ENCODE results near the gene LRRC45. TPM values are rescaled to one million over a fixed set of nuclear protein-coding genes. Genes with fewer than 3 reads are reported as not detected.

The LRRC45 gene
- total RNA-seq, 4 donors from 2014 or later = 16.7 to 18.3 (median 17.6) TPM

- WGBS, 2 donors = 93 to 94% methylated on average over 43 to 44 of the region's 47 CpGs
- intact Hi-C loops (cut with DNase I; ENCODE audit: low total_unique reads) = no loop called here
- no peak for TF ChIP-seq CTCF (IDR thresholded peaks at IDR 0.05)
- TF ChIP-seq POLR2A (IDR thresholded peaks at IDR 0.05) = no peak
- H3K4me3 ChIP-seq (ENCODE audit: low read depth, poor library complexity, severe bottlenecking) = no peak overlapping the region
- no peak for DNase-seq (ENCODE audit: low spot score in 2 of 2)
Measured at GRCh38 chr17:82079001-82079677, 56.0 kb downstream of the LRRC45 start.

- 89 to 90% methylated on average over 31 to 32 of the region's 36 CpGs for WGBS, 2 donors
- no peak overlapping the region for H3K4me3 ChIP-seq (ENCODE audit: low read depth, poor library complexity, severe bottlenecking)
Measured at GRCh38 chr17:82080048-82080788, 57.1 kb downstream of the LRRC45 start.

More at GRCh38 chr17:82080048-82080788, 57.1 kb downstream of the LRRC45 start:
- TF ChIP-seq POLR2A (IDR thresholded peaks at IDR 0.05) (no peak), CTCF (IDR thresholded peaks at IDR 0.05) (no peak)
- intact Hi-C loops (cut with DNase I; ENCODE audit: low total_unique reads) = no loop called here
- DNase-seq (ENCODE audit: low spot score in 2 of 2) = no peak

Other genes with a start within 250 kb of the LRRC45 start
- under 1 TPM; 0.16 to 0.71 (median 0.47) TPM for gene GCGR, start 219.2 kb upstream of the LRRC45 start, total RNA-seq
- 10 to 100 TPM; 21.6 to 41.0 (median 28.8) TPM for gene MCRIP1, start 190.0 kb upstream of the LRRC45 start, total RNA-seq
- under 1 TPM in 1 of 4 donors, not detected in 3; 0.36 TPM for gene PPP1R27, start 188.3 kb upstream of the LRRC45 start, total RNA-seq
- 100 to 1,000 TPM; 685 to 999 (median 839) TPM for gene P4HB, start 162.8 kb upstream of the LRRC45 start, total RNA-seq
- 100 to 1,000 TPM; 144 to 280 (median 201) TPM for gene ARHGDIA, start 152.0 kb upstream of the LRRC45 start, total RNA-seq
- gene ALYREF, start 131.7 kb upstream of the LRRC45 start, total RNA-seq = 100 to 1,000 TPM in 1 of 4 donors, 10 to 100 TPM in 3; 69.4 to 116 (median 79.7) TPM
- 100 to 1,000 TPM in 2 of 4 donors, 10 to 100 TPM in 2; 92.3 to 152 (median 107) TPM for gene ANAPC11, start 131.6 kb upstream of the LRRC45 start, total RNA-seq
- 1 to 10 TPM in 2 of 4 donors, under 1 TPM in 1, not detected in 1; 0.71 to 3.3 (median 2.0) TPM for gene NPB, start 121.1 kb upstream of the LRRC45 start, total RNA-seq
- gene PCYT2, start 111.9 kb upstream of the LRRC45 start, total RNA-seq = 10 to 100 TPM; 16.2 to 37.0 (median 25.3) TPM
- gene SIRT7, start 105.1 kb upstream of the LRRC45 start, total RNA-seq = 10 to 100 TPM; 32.0 to 44.6 (median 38.0) TPM
- gene MAFG, start 95.6 kb upstream of the LRRC45 start, total RNA-seq = 10 to 100 TPM; 17.4 to 23.2 (median 19.7) TPM
- 10 to 100 TPM in 1 of 4 donors, 1 to 10 TPM in 3; 4.2 to 13.5 (median 8.3) TPM for gene PYCR1, start 86.0 kb upstream of the LRRC45 start, total RNA-seq
- gene MYADML2, start 76.1 kb upstream of the LRRC45 start, total RNA-seq = not detected
- 1 to 10 TPM in 3 of 4 donors, under 1 TPM in 1; 0.89 to 3.5 (median 2.1) TPM for gene NOTUM, start 62.1 kb upstream of the LRRC45 start, total RNA-seq
- 10 to 100 TPM; 24.0 to 31.5 (median 27.4) TPM for gene ASPSCR1, start 45.7 kb upstream of the LRRC45 start, total RNA-seq
- gene CENPX, start 427 bp upstream of the LRRC45 start, total RNA-seq = 10 to 100 TPM; 64.8 to 79.7 (median 71.2) TPM
- 10 to 100 TPM in 2 of 4 donors, 1 to 10 TPM in 2; 8.2 to 16.8 (median 10.0) TPM for gene RAC3, start 8.4 kb downstream of the LRRC45 start, total RNA-seq
- gene DCXR, start 14.4 kb downstream of the LRRC45 start, total RNA-seq = 100 to 1,000 TPM; 124 to 199 (median 149) TPM
- gene RFNG, start 28.5 kb downstream of the LRRC45 start, total RNA-seq = 10 to 100 TPM; 44.8 to 83.7 (median 50.9) TPM
- 10 to 100 TPM; 57.2 to 99.3 (median 79.1) TPM for gene GPS1, start 28.6 kb downstream of the LRRC45 start, total RNA-seq
- gene DUS1L, start 42.5 kb downstream of the LRRC45 start, total RNA-seq = 100 to 1,000 TPM in 1 of 4 donors, 10 to 100 TPM in 3; 65.8 to 113 (median 89.8) TPM
- 100 to 1,000 TPM; 141 to 424 (median 233) TPM for gene FASN, start 74.9 kb downstream of the LRRC45 start, total RNA-seq
- gene CCDC57, start 189.5 kb downstream of the LRRC45 start, total RNA-seq = 10 to 100 TPM; 16.0 to 33.5 (median 31.5) TPM
- gene SLC16A3, start 205.7 kb downstream of the LRRC45 start, total RNA-seq = 10 to 100 TPM; 10.0 to 18.5 (median 15.2) TPM